ENCODE results near the gene ARHGAP19. TPM values are rescaled to one million over a fixed set of nuclear protein-coding genes. Genes with fewer than 3 reads are reported as not detected.

ARHGAP19 gene
- total RNA-seq, 1 experiment from 2014 or later: 33.2 TPM

DNA sequence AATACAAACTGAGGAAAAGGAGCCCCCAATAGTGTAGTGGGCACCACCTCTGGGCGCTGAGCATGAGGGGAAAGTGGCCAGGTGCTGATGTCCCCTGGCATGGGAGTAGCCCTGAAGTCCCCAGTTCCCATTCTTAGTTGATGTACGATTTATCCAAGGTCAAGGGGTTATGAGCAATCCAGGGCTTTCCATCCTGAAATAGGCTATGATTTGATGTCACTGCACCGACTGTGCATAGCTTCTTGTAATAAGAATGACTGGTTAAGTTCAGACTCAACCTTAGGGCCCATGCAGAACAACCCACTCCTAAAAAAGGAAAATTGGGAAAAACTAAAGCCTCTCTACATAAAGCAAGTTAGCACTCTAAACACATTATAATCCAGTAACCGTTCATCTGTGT is 31.1 kb upstream of the ARHGAP19 start:
- no peak overlapping the region for H2BK120ac ChIP-seq (ENCODE audit: low read depth, low read length, poor library complexity, severe bottlenecking)
- peaks cover 24% of the 10 kb centered on the region for H3K27me3 Mint-ChIP-seq (ENCODE audit: low read depth)
- H3T11ph ChIP-seq (ENCODE audit: low read length): no peak overlapping the region
- no peak overlapping the region for H2AK5ac ChIP-seq (ENCODE audit: insufficient read length, low read length)
- H3K14ac ChIP-seq (ENCODE audit: insufficient read depth, low read length): no peak overlapping the region
- H3K4me2 ChIP-seq (ENCODE audit: insufficient read depth, insufficient read length, low read length): no peak overlapping the region
- H3K27ac Mint-ChIP-seq: no peak overlapping the region
- H2BK5ac ChIP-seq (ENCODE audit: insufficient read length, low read length): no peak overlapping the region
- DNase-seq: no peak
- H2BK12ac ChIP-seq (ENCODE audit: insufficient read length, low read depth, low read length): no peak overlapping the region
- no CpG with 5 or more reads among the region's 4 CpGs for WGBS (ENCODE audit: extremely low coverage, insufficient read length, low lambda C conversion rate)
- H3K56ac ChIP-seq (ENCODE audit: insufficient read length, low read depth, low read length): no peak overlapping the region
- no peak overlapping the region for H4K5ac ChIP-seq (ENCODE audit: insufficient read length, low read depth, low read length)
- H3K36me3 Mint-ChIP-seq (ENCODE audit: insufficient read depth in 1 of 3, low read depth in 3 of 3): peaks cover 0 to 13% (median under 1%) of the 10 kb centered on the region in 3 experiments; a peak in 2 of 7 replicates
- H4K91ac ChIP-seq (ENCODE audit: insufficient read length, low read depth, low read length): no peak overlapping the region
- H2BK15ac ChIP-seq (ENCODE audit: low read depth, low read length): no peak overlapping the region
- no peaks in the 10 kb centered on the region for H3K9me3 ChIP-seq (ENCODE audit: control insufficient read depth, low read depth, low read length)
- no peak overlapping the region for H3K27ac ChIP-seq (ENCODE audit: insufficient read length, low read depth, low read length)
- peaks cover 6% of the 10 kb centered on the region; the same call in 1 of the 2 replicates for H3K4me1 ChIP-seq (ENCODE audit: insufficient read depth, low read length)
- H3K4me3 Mint-ChIP-seq: no peak overlapping the region
- no peaks in the 10 kb centered on the region for H3K79me2 ChIP-seq (ENCODE audit: insufficient read depth, low read length)
- H4K20me1 ChIP-seq (ENCODE audit: control insufficient read depth, insufficient read depth, insufficient read length): no peaks in the 10 kb centered on the region
- TF ChIP-seq, protein P1, sequence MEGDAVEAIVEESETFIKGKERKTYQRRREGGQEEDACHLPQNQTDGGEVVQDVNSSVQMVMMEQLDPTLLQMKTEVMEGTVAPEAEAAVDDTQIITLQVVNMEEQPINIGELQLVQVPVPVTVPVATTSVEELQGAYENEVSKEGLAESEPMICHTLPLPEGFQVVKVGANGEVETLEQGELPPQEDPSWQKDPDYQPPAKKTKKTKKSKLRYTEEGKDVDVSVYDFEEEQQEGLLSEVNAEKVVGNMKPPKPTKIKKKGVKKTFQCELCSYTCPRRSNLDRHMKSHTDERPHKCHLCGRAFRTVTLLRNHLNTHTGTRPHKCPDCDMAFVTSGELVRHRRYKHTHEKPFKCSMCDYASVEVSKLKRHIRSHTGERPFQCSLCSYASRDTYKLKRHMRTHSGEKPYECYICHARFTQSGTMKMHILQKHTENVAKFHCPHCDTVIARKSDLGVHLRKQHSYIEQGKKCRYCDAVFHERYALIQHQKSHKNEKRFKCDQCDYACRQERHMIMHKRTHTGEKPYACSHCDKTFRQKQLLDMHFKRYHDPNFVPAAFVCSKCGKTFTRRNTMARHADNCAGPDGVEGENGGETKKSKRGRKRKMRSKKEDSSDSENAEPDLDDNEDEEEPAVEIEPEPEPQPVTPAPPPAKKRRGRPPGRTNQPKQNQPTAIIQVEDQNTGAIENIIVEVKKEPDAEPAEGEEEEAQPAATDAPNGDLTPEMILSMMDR (conservative IDR thresholded peaks at IDR 0.05): no peak
- no peak overlapping the region for H3K4ac ChIP-seq (ENCODE audit: low read depth, low read length)
- no peak overlapping the region for H2AFZ ChIP-seq (ENCODE audit: low read length)
- H3K27me3 ChIP-seq (ENCODE audit: insufficient read depth, low read length): peaks cover 9% of the 10 kb centered on the region; the same call in 1 of the 2 replicates
- no peaks in the 10 kb centered on the region for H3K79me1 ChIP-seq (ENCODE audit: insufficient read depth, low read depth, low read length, poor library complexity, severe bottlenecking)
- no peak overlapping the region for H3K23ac ChIP-seq (ENCODE audit: insufficient read length, low read depth, low read length)
- no peak overlapping the region for H3K9ac ChIP-seq (ENCODE audit: extremely low read depth, insufficient read length, low read length)
- no peak overlapping the region for H3K18ac ChIP-seq (ENCODE audit: insufficient read length, low read depth, low read length)
- H4K8ac ChIP-seq (replicated peaks; ENCODE audit: insufficient read length, low read depth, low read length): no peak overlapping the region
- H3K23me2 ChIP-seq (ENCODE audit: insufficient read length, low read depth, low read length, poor library complexity, severe bottlenecking): peaks cover 22% of the 10 kb centered on the region
- H3K4me1 Mint-ChIP-seq: peaks cover 48 to 51% of the 10 kb centered on the region in 2 experiments
- H3K9me3 Mint-ChIP-seq: no peaks in the 10 kb centered on the region; a peak in 1 of 5 replicates
- no peak overlapping the region for H2BK20ac ChIP-seq (ENCODE audit: low read depth, low read length, poor library complexity, severe bottlenecking)
